ENCODE measurements around the gene GTPBP4. TPM values are rescaled to one million over a fixed set of nuclear protein-coding genes. Genes with fewer than 3 reads are reported as not detected.
A peak's percentile ranks its signal among the peaks of the same experiment; 100 is the strongest.

Gene GTPBP4
- total RNA-seq, 1 experiment from 2014 or later, result 111 TPM

- TF ChIP-seq ZBTB33 (IDR thresholded peaks at IDR 0.05; ENCODE audit: extremely low read depth, insufficient replicate concordance, low read length) (no peak), POLR2A (IDR thresholded peaks at IDR 0.05; ENCODE audit: borderline replicate concordance, extremely low read depth, insufficient read depth, insufficient read length) (peak; percentile 32), MAX (IDR thresholded peaks at IDR 0.05) (peak; percentile 98)
These were observed at the start of gene GTPBP4 (continued) for GRCh38 chr10:987870-988666.

- H3K27me3 ChIP-seq (ENCODE audit: insufficient read depth, low read length), result no peaks in the 10 kb centered on the region
- H3K9me2 ChIP-seq (ENCODE audit: insufficient read depth), result no peaks in the 10 kb centered on the region
- no peak overlapping the region for H3K4me3 ChIP-seq (replicated peaks in 1 of 2; ENCODE audit: low read depth in 1 of 2, low read length in 2 of 2)
- DNase-seq (ENCODE audit: low read depth, low spot score), result no peak
- ChIA-PET POLR2A (no interaction called here), CTCF (no interaction called here), RAD21 (ENCODE audit: low non-redundant PET in 1 of 2, low total read pairs in 2 of 2, uncharacterized antibody in 2 of 2, unreplicated experiment in 2 of 2) (no interaction called here)
- TF ChIP-seq CBX3 (IDR thresholded peaks at IDR 0.05; ENCODE audit: low read depth), result no peak
- TF ChIP-seq JUND (IDR thresholded peaks at IDR 0.05), result no peak
- H3K4me2 ChIP-seq (ENCODE audit: low read length), result no peak overlapping the region
- no peaks in the 10 kb centered on the region for H3K36me3 ChIP-seq (ENCODE audit: control insufficient read depth in 1 of 2, insufficient read depth in 2 of 2, low read length in 2 of 2)
- H2AFZ ChIP-seq (ENCODE audit: low read depth, low read length, poor library complexity, severe bottlenecking), result no peak overlapping the region
- H3K79me2 ChIP-seq (ENCODE audit: insufficient read depth, low read length), result no peaks in the 10 kb centered on the region
- no peaks in the 10 kb centered on the region for H3K4me1 ChIP-seq (ENCODE audit: control insufficient read depth in 1 of 2, insufficient read depth in 2 of 2, low read length in 2 of 2)
- no peak overlapping the region for H3K27ac ChIP-seq (ENCODE audit: low read depth, low read length)
- no TSS peak for BruUV-seq (replicated peaks)
- no peak for ATAC-seq
- no peaks in the 10 kb centered on the region for H4K20me1 ChIP-seq (ENCODE audit: insufficient read depth)
- intact Hi-C loops (cut with micrococcal nuclease), result loop anchor here (10.0 kb wide), 1 partner anchor 116 kb away; the partner anchor contains the start of gene WDR37
- H3K9ac ChIP-seq (ENCODE audit: low read length), result no peak overlapping the region
- no peaks in the 10 kb centered on the region for H3K9me3 ChIP-seq (ENCODE audit: control insufficient read depth in 1 of 2, insufficient read depth in 1 of 2, low read depth in 1 of 2, low read length in 2 of 2)
These were observed 49.1 kb upstream of the GTPBP4 start for GRCh38 chr10:938941-939678.
